ENCODE measurements around the gene POLD4.

Gene POLD4

GRCh38 chr11:67355794-67356386 is 2.5 kb upstream of the POLD4 start:
- H3K4me1 ChIP-seq (ENCODE audit: insufficient read depth, low read length): peaks cover 38% of the 10 kb centered on the region
- ATAC-seq (ENCODE audit: insufficient read depth, low read depth): no peak
- no peak for DNase-seq

GRCh38 chr11:67355023-67355793 is 1.9 kb upstream of the POLD4 start:
- Histone ChIP-seq H3K9me3 (ENCODE audit: insufficient read depth, low read length, severe bottlenecking) (no peaks in the 10 kb centered on the region), H4K20me1 (ENCODE audit: insufficient read depth, low read length) (no peaks in the 10 kb centered on the region), H3K79me2 (ENCODE audit: insufficient read depth, low read length) (peaks cover 8% of the 10 kb centered on the region), H3K4me3 (ENCODE audit: low read depth in 1 of 2, low read length in 2 of 2) (no peak overlapping the region), H3K36me3 (ENCODE audit: insufficient read depth, low read length) (no peaks in the 10 kb centered on the region; the same call in 1 of the 2 replicates), H3K4me2 (ENCODE audit: insufficient read depth, low read length) (no peak overlapping the region), H3K9ac (ENCODE audit: low read depth, low read length) (no peak overlapping the region), H3K27me3 (ENCODE audit: insufficient read depth, low read length, poor library complexity) (no peaks in the 10 kb centered on the region), H3K4me1 (ENCODE audit: insufficient read depth, low read length) (peaks cover 38% of the 10 kb centered on the region), H3K27ac (ENCODE audit: low read length) (no peak overlapping the region), H2AFZ (ENCODE audit: low read depth, low read length) (no peak overlapping the region)
- DNase-seq (no peak), ATAC-seq (ENCODE audit: insufficient read depth, low read depth) (no peak)
- TF ChIP-seq CTCF (IDR thresholded peaks at IDR 0.05; ENCODE audit: borderline replicate concordance, extremely low read depth, low read length, poor library complexity, severe bottlenecking) (no peak), EZH2 (IDR thresholded peaks at IDR 0.05; ENCODE audit: borderline replicate concordance, low read depth, low read length, severe bottlenecking) (no peak)

More at GRCh38 chr11:67355794-67356386, 2.5 kb upstream of the POLD4 start:
- H3K79me2 ChIP-seq (ENCODE audit: insufficient read depth, low read length): peaks cover 8% of the 10 kb centered on the region
- no peak overlapping the region for H2AFZ ChIP-seq (ENCODE audit: low read depth, low read length)
- H3K27me3 ChIP-seq (ENCODE audit: insufficient read depth, low read length, poor library complexity): no peaks in the 10 kb centered on the region
- H3K36me3 ChIP-seq (ENCODE audit: insufficient read depth, low read length): no peaks in the 10 kb centered on the region; the same call in 1 of the 2 replicates
- H3K27ac ChIP-seq (ENCODE audit: low read length): no peak overlapping the region
- no peaks in the 10 kb centered on the region for H3K9me3 ChIP-seq (ENCODE audit: insufficient read depth, low read length, severe bottlenecking)
- no peak overlapping the region for H3K4me3 ChIP-seq (ENCODE audit: low read depth in 1 of 2, low read length in 2 of 2)
- no peaks in the 10 kb centered on the region for H4K20me1 ChIP-seq (ENCODE audit: insufficient read depth, low read length)
- H3K9ac ChIP-seq (ENCODE audit: low read depth, low read length): peak overlapping the region; percentile 8; the same call in 1 of the 2 replicates
- TF ChIP-seq EZH2 (IDR thresholded peaks at IDR 0.05; ENCODE audit: borderline replicate concordance, low read depth, low read length, severe bottlenecking): no peak
- TF ChIP-seq CTCF (IDR thresholded peaks at IDR 0.05; ENCODE audit: borderline replicate concordance, extremely low read depth, low read length, poor library complexity, severe bottlenecking): no peak
- no peak overlapping the region; the same call in 1 of the 2 replicates for H3K4me2 ChIP-seq (ENCODE audit: insufficient read depth, low read length)

- H3K4me3 ChIP-seq (ENCODE audit: low read depth in 1 of 2, low read length in 2 of 2): peak overlapping the region; percentile 18 to 87; a peak in 3 of 4 replicates
- ATAC-seq (ENCODE audit: insufficient read depth, low read depth) (no peak), DNase-seq (no peak)
- H3K27me3 ChIP-seq (ENCODE audit: insufficient read depth, low read length, poor library complexity): no peaks in the 10 kb centered on the region
- peak overlapping the region; percentile 83 for H2AFZ ChIP-seq (ENCODE audit: low read depth, low read length)
- peaks cover 8% of the 10 kb centered on the region for H3K79me2 ChIP-seq (ENCODE audit: insufficient read depth, low read length)
- TF ChIP-seq EZH2 (IDR thresholded peaks at IDR 0.05; ENCODE audit: borderline replicate concordance, low read depth, low read length, severe bottlenecking) (no peak), CTCF (IDR thresholded peaks at IDR 0.05; ENCODE audit: borderline replicate concordance, extremely low read depth, low read length, poor library complexity, severe bottlenecking) (no peak)
- H3K4me2 ChIP-seq (ENCODE audit: insufficient read depth, low read length): peak overlapping the region; percentile 89
- H3K9ac ChIP-seq (ENCODE audit: low read depth, low read length): peak overlapping the region; percentile 73
- no peaks in the 10 kb centered on the region for H3K9me3 ChIP-seq (ENCODE audit: insufficient read depth, low read length, severe bottlenecking)
- no peaks in the 10 kb centered on the region for H4K20me1 ChIP-seq (ENCODE audit: insufficient read depth, low read length)
- H3K27ac ChIP-seq (ENCODE audit: low read length): peak overlapping the region; percentile 86
- peaks cover 38% of the 10 kb centered on the region for H3K4me1 ChIP-seq (ENCODE audit: insufficient read depth, low read length)
- no peaks in the 10 kb centered on the region; the same call in 1 of the 2 replicates for H3K36me3 ChIP-seq (ENCODE audit: insufficient read depth, low read length)
These were observed 1.0 kb upstream of the POLD4 start for GRCh38 chr11:67354075-67355022.
